GM12878 (cell line): Measurements from ENCODE around the gene NPR1. TPM values are rescaled to one million over a fixed set of nuclear protein-coding genes. Genes with fewer than 3 reads are reported as not detected.

Source experiments
- ATAC-seq: fragments of 200-7000 bp; cut with Tn5 transposase; 3 replicates; pipeline ENCODE4 v1.9.1; 2020; ENCODE audit warnings: mild to moderate bottlenecking, moderate library complexity
- BruUV-seq: library from RNA; stranded (reverse); fragments of 400-500 nt; replicated peaks from 2 replicates; lab custom pipeline; 2021; lab: Mats Ljungman, UMichigan
- CTCF ChIA-PET: fragments of 300-600 bp; sonication (Branson Sonifier 250); formaldehyde crosslinking; extraction: SDS; loops from one replicate; lab custom pipeline; 2021; ENCODE audit warnings: inconsistent platforms; lab: Yijun Ruan, JAX
- POLR2A ChIA-PET: fragments of 350-600 bp; formaldehyde crosslinking; extraction: SDS; loops from one replicate; lab custom pipeline; 2021; ENCODE audit warnings: inconsistent platforms; lab: Charles Lee
- RAD21 ChIA-PET: fragments of 300-600 bp; sonication (Branson Sonifier 250); formaldehyde crosslinking; loops from one replicate; lab custom pipeline; 2023; ENCODE audit warnings: antibody characterized with exemption; ENCODE audit not compliant: unreplicated experiment; lab: Charles Lee
- SMC1A ChIA-PET: fragments of 300-600 bp; sonication (Branson Sonifier 250); formaldehyde crosslinking; loops from one replicate; lab custom pipeline; 2023; ENCODE audit not compliant: unreplicated experiment, uncharacterized antibody; lab: Charles Lee
- DNase-seq: peaks from one replicate; pipeline ENCODE4 v3.0.0-alpha.2; 2011; ENCODE audit warnings: low read depth, low spot score
- FAIRE-seq: peaks from 3 replicates; lab custom pipeline; 2011; peaks lifted over from hg19 to GRCh38; lab: Jason Lieb, UNC
- H2AFZ ChIP-seq: 2 replicates; pipeline ENCODE4 v1.6.0; 2011; ENCODE audit warnings: low read depth, low read length, control low read depth; ENCODE audit not compliant: control insufficient read depth
- H3K27ac ChIP-seq: 2 replicates; pipeline ENCODE4 v1.5.1; 2011; ENCODE audit warnings: control low read depth; ENCODE audit not compliant: control insufficient read depth, insufficient read depth
- H3K27me3 ChIP-seq, 2 experiments: replicated peaks in 1 of 2; 2 replicates each; pipeline versions ENCODE4 v1.6.0 to v1.6.1; 2011; ENCODE audit warnings: low read length in 1 of 2; ENCODE audit not compliant: control insufficient read depth in 2 of 2, insufficient read depth in 2 of 2
- H3K36me3 ChIP-seq, 2 experiments: 2 replicates each; pipeline ENCODE4 v1.5.1; 2011; ENCODE audit warnings: low read length in 1 of 2; ENCODE audit not compliant: control insufficient read depth in 2 of 2, insufficient read depth in 2 of 2
- H3K4me1 ChIP-seq: 2 replicates; pipeline ENCODE4 v1.6.1; 2011; ENCODE audit warnings: mild to moderate bottlenecking, low read length, moderate library complexity, mixed read lengths; ENCODE audit not compliant: control insufficient read depth, insufficient read depth
- H3K4me2 ChIP-seq: 2 replicates; pipeline ENCODE4 v1.6.0; 2011; ENCODE audit warnings: control low read depth; ENCODE audit not compliant: control insufficient read depth, insufficient read depth
- H3K4me3 ChIP-seq: fragments of 200-600 bp; sonication (generic); 2 replicates; pipeline ENCODE4 v1.5.1; 2016
- H3K79me2 ChIP-seq: 2 replicates; pipeline ENCODE4 v1.6.0; 2011; ENCODE audit warnings: low read length; ENCODE audit not compliant: control insufficient read depth, insufficient read depth
- H3K9ac ChIP-seq: 2 replicates; pipeline ENCODE4 v1.8.0; 2011; ENCODE audit warnings: low read length, control low read depth, mixed read lengths; ENCODE audit not compliant: control insufficient read depth, insufficient read depth
- H3K9me3 ChIP-seq: replicated peaks from 3 replicates; pipeline ENCODE4 v1.5.1; 2011; ENCODE audit warnings: mild to moderate bottlenecking, low read length; ENCODE audit not compliant: control insufficient read depth, insufficient read depth
- H4K20me1 ChIP-seq: 2 replicates; pipeline ENCODE4 v1.6.0; 2011; ENCODE audit not compliant: control insufficient read depth, insufficient read depth
- ATF7 ChIP-seq: fragments of 450-650 bp; IDR thresholded peaks from 2 replicates; pipeline ENCODE4 v1.6.1; 2016; ENCODE audit warnings: low read depth, mild to moderate bottlenecking
- BACH1 ChIP-seq: fragments of 450-650 bp; IDR thresholded peaks from 2 replicates; pipeline ENCODE4 v1.6.1; 2017; ENCODE audit warnings: mild to moderate bottlenecking, borderline replicate concordance
- CEBPB ChIP-seq, 2 experiments: fragments of 150-350 bp in 1 of 2; IDR thresholded peaks; 2 replicates each; pipeline ENCODE4 v1.6.1; 2012 to 2014; ENCODE audit warnings: low read depth in 2 of 2, low read length in 2 of 2, borderline replicate concordance in 1 of 2, inconsistent platforms in 1 of 2
- CHD1 ChIP-seq: IDR thresholded peaks from 2 replicates; pipeline ENCODE4 v1.6.1; 2012; ENCODE audit warnings: low read depth, low read length, improper control_type of control experiment
- CREB1 ChIP-seq: IDR thresholded peaks from 2 replicates; pipeline ENCODE4 v1.6.1; 2012; ENCODE audit warnings: low read depth, mild to moderate bottlenecking, inconsistent platforms
- ESRRA ChIP-seq: IDR thresholded peaks from 2 replicates; pipeline ENCODE4 v1.6.1; 2012; ENCODE audit warnings: mild to moderate bottlenecking, low read length, improper control_type of control experiment
- IKZF1 ChIP-seq: fragments of 450-650 bp; conservative IDR thresholded peaks from 2 replicates; pipeline ENCODE4 v1.6.1; 2017; ENCODE audit warnings: antibody characterized with exemption, mild to moderate bottlenecking
- JUNB ChIP-seq: IDR thresholded peaks from 2 replicates; pipeline ENCODE4 v1.6.1; 2016; ENCODE audit warnings: antibody characterized with exemption, mild to moderate bottlenecking
- JUND ChIP-seq: IDR thresholded peaks from 2 replicates; pipeline ENCODE4 v1.6.1; 2012; ENCODE audit warnings: low read depth, mild to moderate bottlenecking, low read length, improper control_type of control experiment, moderate library complexity
- MYB ChIP-seq: fragments of 150-350 bp; IDR thresholded peaks from 2 replicates; pipeline ENCODE4 v1.6.1; 2014; ENCODE audit warnings: mild to moderate bottlenecking, low read depth, low read length, borderline replicate concordance
- PKNOX1 ChIP-seq: fragments of 450-650 bp; IDR thresholded peaks from 2 replicates; pipeline ENCODE4 v1.6.1; 2016; ENCODE audit warnings: mild to moderate bottlenecking
- POLR2AphosphoS2 ChIP-seq: IDR thresholded peaks from 2 replicates; pipeline ENCODE4 v1.6.1; 2011; ENCODE audit warnings: low read depth, mild to moderate bottlenecking, low read length, improper control_type of control experiment, moderate library complexity
- PRDM15 ChIP-seq: fragments of 450-650 bp; formaldehyde crosslinking; IDR thresholded peaks from 2 replicates; pipeline ENCODE4 v1.4.0; 2020; ENCODE audit warnings: mild to moderate bottlenecking, moderate library complexity
- RUNX3 ChIP-seq: IDR thresholded peaks from 2 replicates; pipeline ENCODE4 v1.6.1; 2012; ENCODE audit warnings: low read length, inconsistent platforms
- SP1 ChIP-seq: IDR thresholded peaks from one replicate; pipeline ENCODE4 v1.6.1; 2011; ENCODE audit warnings: low read depth, low read length
- STAT3 ChIP-seq: IDR thresholded peaks from 2 replicates; pipeline ENCODE4 v1.6.1; 2011; ENCODE audit warnings: low read depth, low read length, improper control_type of control experiment
- USF1 ChIP-seq: IDR thresholded peaks from 2 replicates; pipeline ENCODE4 v1.6.1; 2011; ENCODE audit warnings: borderline replicate concordance, low read depth, mild to moderate bottlenecking, moderate library complexity, mixed read lengths, low read length; ENCODE audit not compliant: insufficient read depth; ENCODE audit errors: extremely low read length
- YBX1 ChIP-seq: fragments of 450-650 bp; IDR thresholded peaks from 2 replicates; pipeline ENCODE4 v1.6.1; 2016; ENCODE audit warnings: antibody characterized with exemption
- WGBS: methylation state at CpG from one replicate; pipeline ENCODE4 v1.1.6; 2016; ENCODE audit warnings: low lambda C conversion rate; ENCODE audit not compliant: insufficient replicate concordance, insufficient coverage; ENCODE audit errors: missing lambda C conversion rate; 5-methylcytosine and 5-hydroxymethylcytosine counted together
- in situ Hi-C: fragments of 300-500 bp; cut with MboI; formaldehyde crosslinking; loops from 9 replicates; pipeline ENCODE4 v1.14.3; 2018; ENCODE audit warnings: mixed read lengths
- intact Hi-C: fragments of 100-400 bp; cut with micrococcal nuclease; formaldehyde crosslinking; loops from one replicate; pipeline ENCODE4 v1.14.2; 2022; ENCODE audit not compliant: unreplicated experiment
- polyA plus RNA-seq, 11 experiments: library from polyadenylated mRNA; depleted of rRNA in 4 of 11; unstranded in 6 of 11; stranded (reverse) in 5 of 11; fragments of >200 nt; fragmentation: Nextera tagmentation in 4 of 11; fragmentation: Illumina TruSeq in 1 of 11; extraction: Ambion mirVana in 4 of 11; extraction: Trizol in 1 of 11; gene quantifications; 1 replicate in 1 of 11; 2 replicates in 10 of 11; pipeline versions ENCODE4 v1.2.1 to v1.2.3, GENCODE V29; 2011 to 2016; ENCODE audit warnings: inconsistent platforms in 2 of 11, missing spikeins in 2 of 11, low read depth in 1 of 11
- total RNA-seq, 4 experiments: library from RNA; depleted of rRNA in 3 of 4; stranded (reverse); fragments of >200 nt in 3 of 4; fragmentation: Illumina TruSeq in 1 of 4; extraction: Trizol in 1 of 4; gene quantifications; 2 replicates each; pipeline versions ENCODE4 v1.2.1 to v1.2.3, GENCODE V29; 2013 to 2021

The NPR1 gene
- total and polyA plus RNA-seq, 10 of the 15 experiments (the other 5 are each of a cell fraction or from before 2014, with no cell fraction given), result 0.09 to 2.1 (median 0.28) TPM; not detected in 1

- no peak for DNase-seq
Measured at GRCh38 chr1:153683854-153684253, 5.4 kb downstream of the NPR1 start.

More at GRCh38 chr1:153683854-153684253, 5.4 kb downstream of the NPR1 start:
- ATAC-seq, result no peak
- SMC1A ChIA-PET, result interaction anchor here (0.6 to 1.3 kb wide), 2 partner anchors 9 to 302 kb away, joined by 3 read pairs; partner anchors contain the start of gene RAB13
- H3K9ac ChIP-seq, result no peak overlapping the region
- CTCF ChIA-PET, result interaction anchor here (0.6 kb wide), 1 partner anchor 595 kb away, joined by 3 read pairs; no protein-coding TSS in a partner anchor
- in situ Hi-C loops, result no loop called here
- no TSS peak for BruUV-seq
- H3K4me1 ChIP-seq, result peaks cover 7% of the 10 kb centered on the region
- RAD21 ChIA-PET, result no interaction called here
- intact Hi-C loops, result no loop called here
- H3K4me3 ChIP-seq, result no peak overlapping the region
- no peak for FAIRE-seq
- 36% methylated on average over 4 of the region's 5 CpGs for WGBS
- no peaks in the 10 kb centered on the region; the same call in 2 of the 3 replicates for H3K9me3 ChIP-seq
- H3K27me3 ChIP-seq, result peaks cover 5 to 16% of the 10 kb centered on the region in 2 experiments
- TF ChIP-seq ESRRA, result no peak
- no peak for TF ChIP-seq PRDM15 (CRISPR knock-in tag)
- TF ChIP-seq PKNOX1, result no peak
- TF ChIP-seq SP1, result no peak
- no peak for TF ChIP-seq RUNX3
- no peak for TF ChIP-seq CHD1
- no peak for TF ChIP-seq BACH1
- TF ChIP-seq JUNB, result no peak
- TF ChIP-seq CEBPB (IDR thresholded peaks at IDR 0.05; ENCODE audit: borderline replicate concordance in 1 of 2, low read depth in 2 of 2, low read length in 2 of 2), result no peak
- TF ChIP-seq USF1, result no peak
- TF ChIP-seq JUND, result no peak
- no peak for TF ChIP-seq POLR2AphosphoS2
- TF ChIP-seq IKZF1, result no peak
- no peak for TF ChIP-seq CREB1
- TF ChIP-seq STAT3, result no peak
- no peak for TF ChIP-seq ATF7
- TF ChIP-seq MYB, result no peak
- no peak for TF ChIP-seq YBX1
- H2AFZ ChIP-seq, result no peak overlapping the region
- no peaks in the 10 kb centered on the region for H3K79me2 ChIP-seq
- POLR2A ChIA-PET, result no interaction called here
- H4K20me1 ChIP-seq, result no peaks in the 10 kb centered on the region; the same call in 1 of the 2 replicates
- no peak overlapping the region for H3K4me2 ChIP-seq
- no peaks in the 10 kb centered on the region for H3K36me3 ChIP-seq
- no peak overlapping the region for H3K27ac ChIP-seq
